Measurements from ENCODE around the gene PRLH.

Gene PRLH

DNA sequence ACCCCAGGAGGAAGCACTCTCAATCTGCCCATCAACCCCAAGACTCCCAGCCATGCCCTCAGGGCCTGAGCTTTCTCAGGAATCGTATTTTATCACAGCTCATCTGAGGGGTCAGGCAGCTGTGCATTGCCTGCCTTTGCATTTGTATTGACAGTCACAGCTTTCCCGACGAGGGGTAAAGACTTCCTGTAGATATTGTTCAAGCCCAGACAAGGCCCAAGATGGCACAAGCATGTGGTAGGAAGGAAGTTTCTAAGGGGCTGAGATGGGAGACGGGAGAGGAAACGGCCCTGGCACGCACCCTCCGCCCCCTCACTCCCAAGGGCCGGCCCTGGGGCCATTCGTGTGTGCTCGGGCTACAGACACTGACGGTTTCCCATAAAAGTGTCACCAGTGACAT lies 34.2 kb upstream of the PRLH start:
- ChIA-PET CTCF (interaction anchor here (0.7 to 1.4 kb wide), 3 partner anchors 19 to 82 kb away, joined by 3 to 5 read pairs (median 4); no protein-coding TSS in a partner anchor), POLR2A (ENCODE audit: low non-redundant PET) (no interaction called here)
- TF ChIP-seq CTCF (conservative IDR thresholded peaks at IDR 0.05; ENCODE audit: low read depth) = no peak
- peak overlapping the region; percentile 69 for H3K27ac ChIP-seq
- peak; percentile 20 for DNase-seq (ENCODE audit: low spot score)

GRCh38 chr2:237533668-237534161 lies 32.7 kb upstream of the PRLH start:
- H3K27ac ChIP-seq = no peak overlapping the region
- ChIA-PET CTCF (interaction anchor here (0.8 kb wide), 1 partner anchor 337 kb away, joined by 8 read pairs; no protein-coding TSS in a partner anchor), POLR2A (ENCODE audit: low non-redundant PET) (no interaction called here)
- no peak for TF ChIP-seq CTCF (conservative IDR thresholded peaks at IDR 0.05; ENCODE audit: low read depth)
- DNase-seq (ENCODE audit: low spot score) = peak; percentile 47

GRCh38 chr2:237534380-237534779 lies 32.0 kb upstream of the PRLH start:
- ChIA-PET POLR2A (ENCODE audit: low non-redundant PET) (no interaction called here), CTCF (no interaction called here)
- no peak for TF ChIP-seq CTCF (conservative IDR thresholded peaks at IDR 0.05; ENCODE audit: low read depth)
- no peak overlapping the region for H3K27ac ChIP-seq
- no peak for DNase-seq (ENCODE audit: low spot score)

GRCh38 chr2:237535385-237536082 lies 30.8 kb upstream of the PRLH start:
- TF ChIP-seq CTCF (conservative IDR thresholded peaks at IDR 0.05; ENCODE audit: low read depth) = no peak
- ChIA-PET POLR2A (ENCODE audit: low non-redundant PET) (no interaction called here), CTCF (no interaction called here)
- no peak overlapping the region for H3K27ac ChIP-seq
- no peak for DNase-seq (ENCODE audit: low spot score)

GRCh38 chr2:237536083-237536415 lies 30.3 kb upstream of the PRLH start:
- peak overlapping the region; percentile 10; the same call in 1 of the 2 replicates for H3K27ac ChIP-seq
- POLR2A ChIA-PET (ENCODE audit: low non-redundant PET) = no interaction called here
- DNase-seq (ENCODE audit: low spot score) = no peak
- TF ChIP-seq CTCF (conservative IDR thresholded peaks at IDR 0.05; ENCODE audit: low read depth) = no peak
- CTCF ChIA-PET = no interaction called here

DNA sequence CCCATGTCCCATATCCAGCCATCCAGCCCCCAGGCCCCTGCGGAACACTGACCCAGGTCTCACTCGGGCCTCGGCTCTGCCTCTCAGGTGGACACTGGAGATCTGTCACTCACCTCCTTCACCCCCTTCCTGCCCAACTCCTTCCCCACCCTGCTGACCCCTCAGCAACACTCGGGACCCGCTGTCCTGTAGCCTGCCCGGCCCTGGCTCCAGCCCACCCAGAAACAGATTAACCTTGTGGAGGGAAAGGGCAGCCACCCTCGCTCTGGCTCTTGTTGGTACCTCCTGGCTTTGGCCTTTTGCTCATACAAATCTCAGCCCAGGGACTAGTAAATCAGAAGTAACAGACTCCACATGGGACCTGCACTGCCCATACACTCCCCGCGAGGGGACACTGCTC lies 29.8 kb upstream of the PRLH start:
- ChIA-PET POLR2A (ENCODE audit: low non-redundant PET) (no interaction called here), CTCF (no interaction called here)
- TF ChIP-seq CTCF (conservative IDR thresholded peaks at IDR 0.05; ENCODE audit: low read depth) = no peak
- no peak for DNase-seq (ENCODE audit: low spot score)
- peak overlapping the region; percentile 10 for H3K27ac ChIP-seq
